Measurements from ENCODE around the gene VEZT. TPM values are rescaled to one million over a fixed set of nuclear protein-coding genes. Genes with fewer than 3 reads are reported as not detected.
A peak's percentile ranks its signal among the peaks of the same experiment; 100 is the strongest.

The VEZT gene
- total and polyA plus RNA-seq, 2 donors (not counting 1 experiment from before 2014, with no cell fraction given): 76.6 to 123 TPM

GRCh38 chr12:95201056-95201670 lies 16.4 kb upstream of the VEZT start:
- Histone ChIP-seq H3K4me2 (ENCODE audit: extremely low read depth, insufficient read depth, low read length) (no peak overlapping the region), H3K27me3 (ENCODE audit: control insufficient read depth, insufficient read depth, low read length) (no peaks in the 10 kb centered on the region), H3K79me2 (ENCODE audit: control insufficient read depth, insufficient read depth, low read length) (no peaks in the 10 kb centered on the region), H3K36me3 (ENCODE audit: control insufficient read depth, insufficient read depth, low read length) (no peaks in the 10 kb centered on the region), H2AFZ (ENCODE audit: low read length) (no peak overlapping the region), H3K9ac (ENCODE audit: insufficient read depth, low read length) (no peak overlapping the region), H3K9me3 (ENCODE audit: control insufficient read depth, insufficient read depth, low read depth, low read length) (no peaks in the 10 kb centered on the region), H3K4me3 (replicated peaks in 1 of 4; ENCODE audit: control extremely low read depth in 1 of 4, insufficient read depth in 1 of 4, low read depth in 3 of 4, low read length in 4 of 4) (no peak overlapping the region), H4K20me1 (ENCODE audit: control insufficient read depth, extremely low read depth, insufficient read depth, low read length) (no peaks in the 10 kb centered on the region), H3K4me1 (ENCODE audit: control insufficient read depth, extremely low read depth, insufficient read depth, low read length) (peaks cover 22% of the 10 kb centered on the region), H3K27ac (ENCODE audit: insufficient read depth, low read length) (no peak overlapping the region)
- TF ChIP-seq CTCF (conservative IDR thresholded peaks at IDR 0.05 in 1 of 2, IDR thresholded peaks at IDR 0.05 in 1 of 2; ENCODE audit: low read depth in 1 of 2, low read length in 2 of 2) (no peak), EZH2 (IDR thresholded peaks at IDR 0.05; ENCODE audit: low read length, missing control alignments) (no peak)
- DNase-seq (ENCODE audit: low read depth in 2 of 2): peak in 1 of 2 donors; percentile 71

- H3K9ac ChIP-seq (ENCODE audit: insufficient read depth, low read length): no peak overlapping the region
- H4K20me1 ChIP-seq (ENCODE audit: control insufficient read depth, extremely low read depth, insufficient read depth, low read length): no peaks in the 10 kb centered on the region
- peak overlapping the region; percentile 33 for H3K4me2 ChIP-seq (ENCODE audit: extremely low read depth, insufficient read depth, low read length)
- H3K4me1 ChIP-seq (ENCODE audit: control insufficient read depth, extremely low read depth, insufficient read depth, low read length): peaks cover 22% of the 10 kb centered on the region
- TF ChIP-seq EZH2 (IDR thresholded peaks at IDR 0.05; ENCODE audit: low read length, missing control alignments) (no peak), CTCF (conservative IDR thresholded peaks at IDR 0.05 in 1 of 2, IDR thresholded peaks at IDR 0.05 in 1 of 2; ENCODE audit: low read depth in 1 of 2, low read length in 2 of 2) (no peak)
- H3K9me3 ChIP-seq (ENCODE audit: control insufficient read depth, insufficient read depth, low read depth, low read length): no peaks in the 10 kb centered on the region
- no peak overlapping the region for H3K27ac ChIP-seq (ENCODE audit: insufficient read depth, low read length)
- peak in 1 of 2 donors; percentile 39 for DNase-seq (ENCODE audit: low read depth in 2 of 2)
- no peak overlapping the region for H2AFZ ChIP-seq (ENCODE audit: low read length)
- H3K27me3 ChIP-seq (ENCODE audit: control insufficient read depth, insufficient read depth, low read length): no peaks in the 10 kb centered on the region
- H3K4me3 ChIP-seq (replicated peaks in 1 of 4; ENCODE audit: control extremely low read depth in 1 of 4, insufficient read depth in 1 of 4, low read depth in 3 of 4, low read length in 4 of 4): no peak overlapping the region
- H3K79me2 ChIP-seq (ENCODE audit: control insufficient read depth, insufficient read depth, low read length): no peaks in the 10 kb centered on the region
- H3K36me3 ChIP-seq (ENCODE audit: control insufficient read depth, insufficient read depth, low read length): no peaks in the 10 kb centered on the region
Observed at GRCh38 chr12:95202691-95203486, 14.7 kb upstream of the VEZT start.

GRCh38 chr12:95203487-95204030 lies 14.0 kb upstream of the VEZT start:
- TF ChIP-seq CTCF (conservative IDR thresholded peaks at IDR 0.05 in 1 of 2, IDR thresholded peaks at IDR 0.05 in 1 of 2; ENCODE audit: low read depth in 1 of 2, low read length in 2 of 2) (no peak), EZH2 (IDR thresholded peaks at IDR 0.05; ENCODE audit: low read length, missing control alignments) (no peak)
- H3K9ac ChIP-seq (ENCODE audit: insufficient read depth, low read length): no peak overlapping the region
- no peak overlapping the region for H3K4me3 ChIP-seq (replicated peaks in 1 of 4; ENCODE audit: control extremely low read depth in 1 of 4, insufficient read depth in 1 of 4, low read depth in 3 of 4, low read length in 4 of 4)
- peaks cover 22% of the 10 kb centered on the region for H3K4me1 ChIP-seq (ENCODE audit: control insufficient read depth, extremely low read depth, insufficient read depth, low read length)
- no peaks in the 10 kb centered on the region for H3K9me3 ChIP-seq (ENCODE audit: control insufficient read depth, insufficient read depth, low read depth, low read length)
- H3K27ac ChIP-seq (ENCODE audit: insufficient read depth, low read length): no peak overlapping the region
- H2AFZ ChIP-seq (ENCODE audit: low read length): no peak overlapping the region
- H3K79me2 ChIP-seq (ENCODE audit: control insufficient read depth, insufficient read depth, low read length): no peaks in the 10 kb centered on the region
- no peak for DNase-seq (ENCODE audit: low read depth in 2 of 2)
- no peaks in the 10 kb centered on the region for H4K20me1 ChIP-seq (ENCODE audit: control insufficient read depth, extremely low read depth, insufficient read depth, low read length)
- H3K27me3 ChIP-seq (ENCODE audit: control insufficient read depth, insufficient read depth, low read length): no peaks in the 10 kb centered on the region
- no peak overlapping the region for H3K4me2 ChIP-seq (ENCODE audit: extremely low read depth, insufficient read depth, low read length)
- H3K36me3 ChIP-seq (ENCODE audit: control insufficient read depth, insufficient read depth, low read length): no peaks in the 10 kb centered on the region
